GM20431 (cell line): ENCODE results near the gene MRPL37.

Experiments used
- in situ Hi-C: fragments of 300-500 bp; cut with MseI, MboI; formaldehyde crosslinking; loops from one replicate; pipeline ENCODE4 v1.15.0; 2020; ENCODE audit warnings: low sequenced_read_pairs; ENCODE audit not compliant: unreplicated experiment

Gene MRPL37

DNA sequence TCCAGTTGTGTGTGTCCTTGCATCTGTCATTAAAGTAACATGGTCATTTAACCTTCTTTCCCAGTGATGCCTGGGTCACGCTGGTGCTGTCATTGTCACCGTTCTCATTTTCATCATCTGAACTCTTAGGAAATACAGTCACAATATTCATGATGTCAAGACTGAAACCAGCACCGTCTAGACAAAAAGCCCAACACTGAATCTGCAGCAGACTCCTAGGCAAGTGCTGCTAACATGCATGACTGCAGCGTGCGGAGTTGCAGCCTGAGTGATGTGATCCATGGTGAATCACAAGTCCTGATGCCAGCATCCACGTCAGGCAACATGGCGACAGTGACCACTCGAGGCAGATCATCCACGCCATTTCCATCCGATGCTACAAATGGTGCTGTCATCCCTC is 37.6 kb downstream of the MRPL37 start:
- in situ Hi-C loops, result no loop called here

DNA sequence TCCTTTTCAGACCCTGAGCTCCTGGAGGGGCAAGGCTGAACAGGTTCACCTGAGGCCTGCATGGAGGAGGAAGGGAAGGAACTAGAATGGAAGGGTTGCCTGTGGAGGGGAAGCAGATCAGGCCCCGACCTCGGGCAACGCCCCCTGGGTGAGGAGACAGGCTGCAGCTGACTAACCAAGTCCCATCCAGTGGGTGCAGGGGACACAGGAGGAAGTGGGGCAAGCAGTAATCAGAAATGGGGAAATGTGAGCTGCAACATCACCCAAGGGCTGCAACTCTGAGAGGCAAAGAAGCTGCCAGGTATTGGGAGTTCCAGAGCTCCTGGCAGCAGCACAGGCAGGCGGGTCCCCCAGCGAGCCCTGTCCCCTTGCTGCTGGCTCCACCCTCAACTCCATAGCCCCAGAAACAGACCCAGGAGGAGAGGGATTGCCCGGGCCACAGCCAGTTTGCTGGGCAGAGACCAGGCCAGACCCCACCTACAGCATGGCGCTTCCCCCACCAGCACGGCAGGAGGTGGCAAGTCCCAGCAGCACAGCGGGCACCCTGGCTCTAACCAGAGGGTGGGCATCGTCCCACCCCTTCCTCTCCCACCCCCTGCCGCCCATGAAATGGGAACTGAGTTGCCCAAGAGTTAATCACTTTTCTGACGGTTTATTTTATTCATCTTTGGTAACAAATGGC is 38.5 kb downstream of the MRPL37 start:
- in situ Hi-C loops, result no loop called here

DNA sequence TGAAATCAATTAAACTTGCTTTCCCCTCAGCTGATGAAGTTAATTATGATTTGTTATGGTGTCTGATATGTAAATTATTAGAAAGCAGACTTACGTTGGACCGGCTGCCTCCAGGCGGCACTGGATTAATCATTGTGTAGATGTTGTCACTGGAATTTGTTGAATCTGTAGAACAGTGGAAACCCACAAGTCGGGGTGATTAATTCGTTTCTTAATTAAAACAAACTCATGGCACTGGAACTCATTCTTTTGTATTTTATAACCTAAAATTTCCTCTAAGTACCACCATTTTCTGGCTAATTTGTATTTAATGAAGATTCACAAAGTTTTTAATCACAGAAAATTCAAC is 39.0 kb downstream of the MRPL37 start:
- in situ Hi-C loops, result no loop called here

DNA sequence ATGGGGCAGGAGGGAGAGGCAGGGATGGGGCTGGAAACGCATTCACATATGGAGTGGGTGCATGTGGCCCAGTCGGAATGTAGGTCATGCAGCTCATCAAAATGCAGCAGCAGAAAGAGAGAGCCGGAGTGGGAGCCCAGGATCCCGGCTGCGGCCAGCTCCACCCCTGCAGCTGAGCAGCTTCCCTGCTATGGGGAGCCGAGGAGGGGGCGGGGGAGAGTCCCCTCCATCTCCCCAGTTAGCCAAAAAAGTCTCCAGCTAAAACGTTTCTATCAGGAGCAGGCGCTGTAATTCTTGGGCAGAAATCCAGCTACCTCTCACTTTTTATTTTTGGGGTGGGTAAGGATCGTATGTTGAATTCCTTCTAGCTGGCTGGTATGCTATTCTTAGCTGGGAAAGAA is 39.7 kb downstream of the MRPL37 start:
- in situ Hi-C loops, result no loop called here

DNA sequence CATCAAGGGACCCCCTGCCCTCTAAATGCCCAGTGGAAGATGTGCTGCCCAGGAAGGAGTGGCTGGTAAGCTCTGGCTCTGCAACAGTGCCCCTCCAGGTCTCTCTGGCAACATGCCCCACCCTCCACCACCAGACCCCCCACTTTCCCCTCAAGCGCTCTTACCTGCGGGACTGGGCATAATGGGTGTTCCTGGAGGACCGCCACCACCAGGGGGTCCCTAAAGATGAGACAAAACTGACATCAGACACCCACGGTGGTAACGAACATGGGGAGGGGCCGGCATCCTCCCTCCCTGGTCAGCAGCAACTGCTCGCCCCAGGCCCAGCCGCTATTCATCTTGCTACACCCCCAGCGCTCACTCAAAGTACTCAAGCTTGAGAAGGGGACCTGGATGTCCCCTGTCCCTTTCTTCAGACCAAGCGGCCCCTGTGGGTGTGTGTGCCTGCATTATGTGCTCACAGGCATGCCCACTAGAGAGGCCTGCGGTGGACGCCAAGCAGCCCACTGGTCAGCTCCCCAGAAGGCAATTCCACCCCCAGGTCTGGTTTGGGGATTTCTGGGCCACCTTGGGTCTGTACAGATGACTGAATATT is 40.9 kb downstream of the MRPL37 start:
- in situ Hi-C loops, result no loop called here

DNA sequence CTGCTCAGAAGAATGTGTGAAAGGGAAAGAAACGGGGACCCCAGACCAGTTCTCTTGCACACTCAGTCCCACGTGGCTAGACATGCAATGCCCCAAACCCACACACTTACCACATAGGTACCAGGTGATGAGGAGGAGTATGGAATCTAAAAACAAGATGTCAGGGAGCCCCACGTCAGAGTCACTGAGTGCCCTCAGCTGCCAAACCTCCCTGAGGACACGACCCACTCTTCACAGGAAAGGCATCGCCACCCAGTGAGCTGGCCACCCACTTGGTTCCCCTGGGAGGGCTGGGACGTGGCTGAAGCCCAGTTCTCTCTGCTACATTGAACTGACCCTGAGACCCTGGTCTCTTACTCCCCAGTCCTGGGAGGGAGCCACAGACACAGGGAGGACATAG is 41.4 kb downstream of the MRPL37 start:
- in situ Hi-C loops, result no loop called here

DNA sequence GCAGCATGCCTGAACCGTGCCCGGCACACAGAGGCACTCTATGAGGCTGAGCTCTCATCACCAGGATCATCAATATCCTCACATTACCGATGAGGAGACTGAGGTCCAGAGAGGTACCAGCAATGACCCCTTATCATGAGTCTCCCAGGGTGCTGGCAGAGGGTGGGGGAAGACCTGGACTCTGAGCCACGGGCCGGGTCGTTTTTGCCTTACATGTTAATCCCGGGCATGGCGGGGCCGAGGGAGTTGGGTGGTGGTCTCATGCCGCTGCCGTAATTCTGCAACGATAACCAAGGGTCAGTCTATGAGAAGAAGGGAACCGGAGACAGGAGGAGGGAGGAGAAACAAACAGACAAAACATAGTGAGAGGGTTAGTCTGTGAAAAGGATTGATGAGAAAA is 43.1 kb downstream of the MRPL37 start:
- in situ Hi-C loops, result no loop called here

DNA sequence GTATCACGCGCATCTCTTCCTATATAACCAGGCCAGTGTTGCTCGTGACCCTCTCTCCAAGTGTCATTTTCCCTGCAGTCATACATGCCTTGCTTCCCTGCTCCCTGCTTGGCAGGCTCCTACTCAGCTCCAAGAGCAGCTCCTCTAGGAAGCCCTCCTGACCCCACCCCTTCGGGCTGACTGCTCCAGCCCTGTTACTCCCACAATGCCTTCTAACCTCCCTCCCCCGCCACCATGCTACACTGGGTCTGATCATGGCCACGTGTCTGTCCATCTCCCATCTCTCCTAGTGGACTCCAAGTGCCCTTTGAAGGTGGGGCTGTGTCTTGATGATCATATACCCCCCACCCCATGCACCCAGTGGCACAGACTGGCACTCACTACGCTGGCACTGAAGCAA is 44.7 kb downstream of the MRPL37 start:
- in situ Hi-C loops, result no loop called here

DNA sequence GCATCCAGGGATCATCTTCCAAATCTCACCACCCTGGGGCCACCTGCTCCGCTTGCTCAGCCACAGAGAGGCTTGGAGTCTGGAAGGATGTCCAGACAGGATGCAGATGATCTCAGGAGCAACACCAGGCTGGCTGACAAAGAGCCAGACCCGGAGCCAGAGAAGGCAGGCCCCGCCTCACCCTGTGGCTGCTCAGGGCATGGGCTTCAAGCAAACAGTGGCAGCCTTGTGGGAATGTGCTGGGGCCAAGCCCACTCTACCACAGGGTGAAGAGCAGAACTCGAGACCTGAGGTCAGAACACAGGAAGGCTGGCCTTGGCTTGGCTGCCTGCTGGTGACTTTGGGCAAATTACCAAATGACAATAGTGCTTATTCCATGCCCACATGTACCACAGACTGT is 45.5 kb downstream of the MRPL37 start:
- in situ Hi-C loops, result no loop called here

DNA sequence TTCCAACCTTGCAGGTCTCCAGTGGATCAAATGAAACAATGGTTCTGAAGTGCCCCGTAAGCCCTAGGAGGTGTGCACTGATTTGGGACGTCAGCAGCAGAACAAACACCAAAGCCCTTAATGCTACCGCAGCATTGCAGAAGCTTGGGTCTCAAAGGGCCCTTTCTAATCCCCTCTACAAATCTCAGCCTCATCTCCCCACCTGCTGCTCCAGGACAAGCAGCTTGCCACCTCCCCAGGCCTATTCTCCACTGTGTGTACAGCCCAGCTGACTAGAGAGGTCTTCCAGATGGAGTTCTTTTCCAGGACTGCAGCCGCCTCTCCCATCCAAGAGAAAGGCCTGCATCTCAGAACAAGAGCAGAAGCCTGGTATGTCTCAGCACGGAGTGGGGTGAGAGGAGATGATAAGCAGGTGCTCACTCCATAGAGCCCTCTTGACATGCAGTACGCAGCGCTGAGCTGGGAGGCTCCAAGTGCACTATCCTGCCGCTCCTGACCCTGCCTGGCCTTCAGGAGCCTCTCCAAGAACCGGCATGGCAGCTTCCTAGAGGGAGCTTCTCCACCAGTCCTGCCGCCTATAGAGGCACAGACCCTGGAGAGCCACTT is 46.3 kb downstream of the MRPL37 start:
- in situ Hi-C loops, result no loop called here

DNA sequence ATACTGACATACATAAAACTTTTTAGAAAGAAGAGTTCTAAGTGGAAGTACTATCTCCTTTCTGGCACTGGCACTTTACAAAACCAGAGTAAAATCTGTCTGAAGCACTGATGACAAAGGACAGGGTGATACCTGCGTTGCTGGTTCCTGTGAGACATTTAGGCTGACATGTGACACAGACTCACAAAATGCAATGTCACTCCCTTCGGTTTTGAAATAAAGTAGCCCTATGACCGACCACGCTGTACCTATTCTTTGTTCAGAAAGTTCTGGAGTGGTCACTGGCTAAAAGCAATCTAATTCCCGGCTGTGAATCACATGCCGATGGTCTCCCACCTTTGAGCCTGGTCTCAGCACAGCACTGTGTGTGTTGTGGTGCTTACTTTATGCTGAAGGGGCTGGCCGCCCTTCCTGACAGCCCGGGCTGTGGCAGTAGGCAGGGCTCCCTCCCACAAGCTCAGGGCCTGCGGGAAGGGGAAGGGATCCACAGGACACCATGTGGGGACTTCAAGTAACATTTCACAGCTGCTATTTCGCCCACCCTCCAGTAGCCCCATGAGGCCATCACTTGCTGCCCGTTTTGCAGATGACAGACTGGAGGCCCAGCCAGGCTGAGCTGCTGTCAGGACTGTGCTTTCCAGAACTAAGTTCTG is 48.0 kb downstream of the MRPL37 start:
- in situ Hi-C loops, result no loop called here

DNA sequence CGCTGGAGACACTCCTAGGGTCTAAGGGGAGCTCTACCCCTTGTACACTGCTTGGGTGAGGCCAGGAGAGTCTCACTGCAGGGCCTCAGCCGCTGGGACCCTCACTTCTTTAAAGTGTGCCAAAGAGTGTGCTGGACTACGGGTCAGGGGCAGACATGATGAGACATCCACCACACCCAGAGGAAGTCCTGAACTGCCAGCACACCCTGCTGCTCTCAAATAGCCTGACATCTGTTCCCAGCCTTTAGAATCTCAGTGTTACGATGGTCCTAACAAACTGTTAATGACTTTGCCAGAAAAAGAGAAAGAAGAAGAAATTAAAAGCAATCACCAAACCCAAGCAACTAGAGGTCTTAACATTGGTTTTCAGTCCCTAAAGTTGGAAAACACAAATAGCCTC is 49.0 kb downstream of the MRPL37 start:
- in situ Hi-C loops, result no loop called here

DNA sequence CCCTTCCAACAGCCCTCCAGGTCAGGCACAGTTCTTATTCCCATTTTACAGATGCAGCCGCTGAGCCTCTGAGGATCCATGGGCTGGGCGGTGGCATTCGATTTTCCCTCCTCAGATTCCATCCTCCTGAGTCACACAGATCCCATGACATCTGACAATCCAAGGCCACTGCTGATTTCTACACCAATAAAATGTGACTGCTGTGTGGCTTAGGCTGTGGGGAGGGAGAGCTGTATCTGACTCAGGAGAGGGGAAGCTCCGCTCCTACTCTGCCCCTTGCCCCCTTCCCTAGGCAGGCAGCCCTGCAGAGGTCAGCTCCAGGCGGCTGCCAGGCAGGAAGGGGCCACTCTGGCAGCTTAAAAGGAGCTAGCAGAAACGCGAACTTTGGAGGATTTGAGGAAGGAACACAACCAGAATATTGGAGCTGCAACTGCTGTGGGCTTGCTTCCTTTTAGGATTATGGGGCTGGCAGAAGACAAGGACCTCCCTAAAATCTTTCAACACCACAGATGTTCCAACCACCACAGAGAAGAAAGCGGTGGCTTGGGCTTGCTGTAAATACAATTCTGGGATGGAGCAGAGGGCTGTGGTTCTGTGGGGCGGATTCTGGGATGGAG is 50.0 kb downstream of the MRPL37 start:
- in situ Hi-C loops, result no loop called here

DNA sequence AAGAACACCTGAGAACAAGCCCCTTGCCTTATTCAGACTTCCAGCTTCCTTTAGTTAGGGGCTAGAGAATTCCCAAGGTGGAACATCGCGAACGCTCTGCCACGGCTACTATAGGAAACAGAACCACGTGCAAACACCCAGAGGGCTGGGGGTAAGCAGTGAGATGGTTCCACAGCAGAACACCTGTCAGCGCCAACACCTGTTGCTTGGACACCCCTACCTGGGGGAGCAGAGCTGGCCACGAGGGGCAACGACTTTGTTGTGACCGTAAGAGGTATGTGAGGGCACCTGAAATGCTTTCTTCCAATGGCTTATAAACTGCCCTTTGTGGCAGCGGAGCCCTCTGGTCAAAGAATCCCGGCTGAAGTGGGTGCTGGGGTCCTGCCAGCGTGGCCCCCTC is 50.7 kb downstream of the MRPL37 start:
- in situ Hi-C loops, result no loop called here

DNA sequence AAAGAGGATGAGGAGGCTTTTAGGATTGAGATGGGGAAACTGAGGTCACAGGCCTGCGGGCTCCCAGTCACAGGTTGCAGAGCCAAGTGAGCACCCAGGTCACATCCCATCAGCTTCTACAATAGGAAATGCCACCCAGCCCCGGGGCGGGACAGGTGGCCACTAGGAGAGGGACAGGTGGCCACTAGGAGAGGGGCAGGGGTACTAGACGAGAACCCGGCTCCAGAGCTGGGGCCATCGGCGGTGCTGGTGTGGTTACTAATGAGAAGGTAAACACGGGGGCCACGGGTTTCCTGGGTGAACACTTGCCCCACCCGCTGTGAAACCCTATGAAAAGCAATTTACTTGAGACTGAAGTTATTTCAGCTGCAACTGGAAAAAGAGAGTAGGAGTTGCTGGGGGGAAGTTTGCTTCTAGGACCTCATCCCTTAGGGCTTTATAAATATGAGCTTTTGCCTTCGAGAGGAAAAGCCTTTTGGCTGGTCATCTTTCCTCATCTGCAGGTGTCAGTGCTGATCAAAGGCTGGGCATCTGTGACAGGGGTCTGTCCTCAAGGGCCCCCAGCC is 52.5 kb downstream of the MRPL37 start:
- in situ Hi-C loops, result no loop called here

DNA sequence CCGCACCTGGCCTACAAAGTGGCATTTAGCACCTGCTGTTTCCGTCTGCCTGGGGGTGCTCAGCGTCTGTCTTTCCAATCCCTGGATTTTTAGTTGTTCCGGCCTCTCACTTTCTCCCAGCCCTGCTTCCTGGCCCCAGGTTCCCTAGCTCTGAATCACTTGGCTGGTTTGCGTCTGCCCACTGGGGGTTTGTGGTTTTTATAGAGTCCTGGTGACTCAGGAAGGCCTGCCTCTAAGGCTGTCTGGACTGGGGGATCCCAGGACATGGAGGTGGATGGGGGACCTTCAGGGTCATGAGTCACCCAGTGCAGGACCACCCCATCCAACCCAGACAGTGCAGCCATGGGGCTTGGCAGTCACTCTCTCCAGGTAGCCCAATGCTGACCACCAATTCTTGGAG is 53.5 kb downstream of the MRPL37 start:
- in situ Hi-C loops, result no loop called here

DNA sequence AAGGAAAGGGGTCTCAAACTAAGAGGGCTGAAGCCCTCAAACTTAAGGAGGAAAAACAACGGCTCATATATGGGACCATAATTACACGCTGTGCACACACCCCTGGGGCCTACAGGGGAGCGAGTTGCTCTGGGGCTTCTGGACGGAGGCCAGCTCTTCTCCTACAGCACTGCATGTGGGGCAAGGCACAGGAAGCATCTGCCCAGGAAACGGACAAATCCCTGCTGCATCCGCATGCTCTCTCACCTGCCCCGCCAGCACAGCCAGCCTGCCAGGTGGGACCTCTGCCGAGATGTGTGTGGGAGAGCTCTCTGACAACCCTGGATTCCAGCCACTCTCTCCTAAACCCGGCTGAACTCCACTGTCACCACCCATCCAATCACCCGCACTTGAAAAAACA is 54.1 kb downstream of the MRPL37 start:
- in situ Hi-C loops, result no loop called here

DNA sequence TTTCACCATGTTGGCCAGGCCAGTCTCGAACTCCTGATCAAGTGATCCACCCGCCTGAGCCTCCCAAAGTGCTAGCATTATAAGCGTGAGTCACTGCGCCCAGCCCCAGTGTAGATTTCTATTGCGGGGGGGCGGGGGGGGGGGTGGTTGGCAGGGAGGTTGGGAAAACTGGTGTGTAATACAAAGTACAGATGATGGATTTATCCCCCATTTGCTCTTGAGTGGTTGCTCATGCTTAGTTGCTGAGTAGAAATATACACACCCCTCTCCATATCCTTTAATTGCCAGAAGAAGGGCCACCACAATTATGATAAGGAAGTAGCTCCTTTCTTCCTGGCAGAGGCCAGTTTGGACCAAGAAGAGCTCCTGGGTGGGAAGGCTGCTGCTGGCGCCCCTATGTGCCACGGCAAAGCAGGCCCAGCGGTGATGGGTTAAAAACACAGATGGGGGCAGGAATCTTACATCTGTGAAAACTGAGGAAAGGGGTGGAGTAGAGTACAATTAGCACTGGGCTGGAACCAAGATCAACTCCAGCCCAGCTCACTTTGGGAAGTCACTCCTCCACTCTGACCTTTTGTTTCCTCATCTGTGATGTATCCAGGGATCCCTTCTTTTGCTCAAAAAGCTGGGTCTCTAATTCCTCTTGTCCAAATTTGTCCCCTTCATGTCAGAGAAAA is 55.2 kb downstream of the MRPL37 start:
- in situ Hi-C loops, result no loop called here

DNA sequence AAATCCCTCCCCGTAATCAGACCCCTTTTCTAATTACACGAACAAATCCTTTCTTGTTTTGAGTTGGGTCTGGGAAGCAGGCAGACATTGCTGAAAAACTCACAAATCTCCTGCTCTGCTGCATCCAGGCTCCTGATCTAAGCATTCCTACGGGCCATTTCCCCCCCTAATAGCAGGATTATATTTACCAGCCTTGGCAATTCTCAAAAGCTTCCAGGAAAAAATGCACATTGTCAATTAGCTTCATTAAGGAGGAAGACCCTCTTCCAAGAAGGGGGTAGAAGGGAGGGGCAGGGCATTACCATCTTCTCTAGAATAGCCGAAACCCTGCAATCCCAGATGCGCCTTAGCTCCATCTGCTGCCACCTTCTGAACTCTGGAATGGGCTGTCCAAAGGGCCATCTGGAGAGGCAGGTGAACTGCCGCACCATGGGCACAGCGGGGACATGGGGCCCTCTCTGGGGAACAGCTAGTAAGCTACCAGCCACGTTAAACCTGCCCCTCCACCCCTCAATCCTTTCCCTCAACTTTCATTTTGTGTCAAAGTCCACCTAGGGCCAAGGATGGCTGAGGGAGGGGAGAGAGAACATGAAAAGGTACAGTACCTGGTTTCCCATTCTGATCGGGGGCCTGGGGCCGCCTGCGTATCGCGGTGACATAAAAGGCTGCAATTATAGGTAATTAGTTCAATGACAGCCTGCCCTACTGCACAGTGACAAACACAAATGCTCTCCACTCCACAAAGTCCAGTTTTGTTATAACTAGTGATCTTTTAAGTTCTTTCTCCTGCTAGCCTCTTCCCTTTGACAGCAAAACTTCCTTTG is 56.8 kb downstream of the MRPL37 start:
- in situ Hi-C loops, result no loop called here

DNA sequence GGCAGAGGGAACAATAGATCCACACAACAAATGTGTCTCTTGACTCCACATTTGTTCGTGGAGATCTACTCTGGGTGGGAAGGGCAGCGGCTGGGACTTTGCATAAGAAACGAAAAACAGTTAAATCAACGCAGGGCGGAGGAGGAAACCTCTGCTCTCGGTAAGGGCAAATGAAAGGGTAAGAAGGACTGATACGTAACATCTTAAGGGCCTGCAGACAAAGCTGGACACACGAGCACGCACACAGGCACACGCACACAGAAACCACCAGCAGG is 57.3 kb downstream of the MRPL37 start:
- in situ Hi-C loops, result no loop called here
